Measurements from ENCODE around the gene FBXL4.

- no peak for TF ChIP-seq CTCF (IDR thresholded peaks at IDR 0.05; ENCODE audit: poor library complexity, severe bottlenecking)
- TF ChIP-seq RAD21 (conservative IDR thresholded peaks at IDR 0.05): no peak
These were observed 116.4 kb downstream of the FBXL4 start for GRCh38 chr6:98831057-98831958.
